SK-N-MC (cell line): ENCODE results near the gene VPS33A.

ENCODE experiments used
- DNase-seq: peaks from one replicate; pipeline ENCODE4 v3.0.0-alpha.2; 2011; ENCODE audit warnings: low read depth, low spot score
- H3K27ac ChIP-seq: fragments of 200-600 bp; sonication (generic); 2 replicates; pipeline ENCODE4 v1.5.1; 2016; ENCODE audit warnings: mixed run types
- H3K36me3 ChIP-seq: fragments of 200-600 bp; sonication (generic); 2 replicates; pipeline ENCODE4 v1.6.1; 2017; ENCODE audit warnings: antibody characterized with exemption, low read length, mixed read lengths; ENCODE audit not compliant: insufficient read depth
- H3K4me3 ChIP-seq: fragments of 200-600 bp; sonication (generic); 2 replicates; pipeline ENCODE4 v1.5.1; 2016
- H3K9ac ChIP-seq: fragments of 200-600 bp; sonication (generic); 2 replicates; pipeline ENCODE4 v1.8.0; 2017; ENCODE audit warnings: mixed run types, mixed read lengths; ENCODE audit not compliant: insufficient read length
- H3K9me3 ChIP-seq: fragments of 200-600 bp; sonication (generic); 2 replicates; pipeline ENCODE4 v1.6.1; 2017; ENCODE audit warnings: low read depth, mild to moderate bottlenecking, antibody characterized with exemption, low read length, moderate library complexity, mixed read lengths
- EZH2 ChIP-seq: fragments of 200-600 bp; sonication (generic); IDR thresholded peaks from one replicate; pipeline ENCODE4 v1.6.1; 2017; ENCODE audit warnings: antibody characterized with exemption
- FOXP2 ChIP-seq: optimal IDR thresholded peaks from 2 replicates; pipeline ENCODE3; 2011; ENCODE audit warnings: mild to moderate bottlenecking, moderate library complexity; ENCODE audit not compliant: insufficient read depth; ENCODE audit errors: extremely low read length, control extremely low read depth
- POLR2AphosphoS5 ChIP-seq: IDR thresholded peaks from 2 replicates; pipeline ENCODE4 v1.6.1; 2012; ENCODE audit warnings: mild to moderate bottlenecking, low read depth, low read length, borderline replicate concordance

The VPS33A gene

GRCh38 chr12:122216445-122216844 lies 49.8 kb downstream of the VPS33A start:
- TF ChIP-seq FOXP2 (no peak), EZH2 (no peak), POLR2AphosphoS5 (no peak)
- no peak overlapping the region for H3K9ac ChIP-seq
- no peak for DNase-seq
- no peak overlapping the region for H3K27ac ChIP-seq
- peaks cover 77% of the 10 kb centered on the region for H3K36me3 ChIP-seq
- H3K4me3 ChIP-seq: no peak overlapping the region
- no peaks in the 10 kb centered on the region for H3K9me3 ChIP-seq

GRCh38 chr12:122215771-122216170 lies 50.5 kb downstream of the VPS33A start:
- H3K9me3 ChIP-seq: no peaks in the 10 kb centered on the region
- H3K9ac ChIP-seq: no peak overlapping the region
- no peak overlapping the region for H3K4me3 ChIP-seq
- DNase-seq: no peak
- no peak for TF ChIP-seq POLR2AphosphoS5
- H3K27ac ChIP-seq: no peak overlapping the region
- peaks cover 75% of the 10 kb centered on the region for H3K36me3 ChIP-seq

- no peak overlapping the region for H3K27ac ChIP-seq
- TF ChIP-seq POLR2AphosphoS5 (no peak), EZH2 (no peak), FOXP2 (no peak)
- no peak for DNase-seq
- no peak overlapping the region for H3K9ac ChIP-seq
- H3K9me3 ChIP-seq: no peaks in the 10 kb centered on the region
- peaks cover 51% of the 10 kb centered on the region for H3K36me3 ChIP-seq
- H3K4me3 ChIP-seq: no peak overlapping the region
These were observed 58.0 kb downstream of the VPS33A start for GRCh38 chr12:122208073-122208820.

GRCh38 chr12:122207391-122207790 lies 58.9 kb downstream of the VPS33A start:
- Histone ChIP-seq H3K36me3 (peaks cover 43% of the 10 kb centered on the region), H3K9me3 (no peaks in the 10 kb centered on the region), H3K9ac (no peak overlapping the region), H3K27ac (no peak overlapping the region), H3K4me3 (no peak overlapping the region)
- TF ChIP-seq POLR2AphosphoS5 (no peak), FOXP2 (no peak), EZH2 (no peak)
- DNase-seq: no peak

- DNase-seq: no peak
- H3K36me3 ChIP-seq: peaks cover 38% of the 10 kb centered on the region
- H3K9me3 ChIP-seq: no peaks in the 10 kb centered on the region
- no peak for TF ChIP-seq EZH2
- H3K27ac ChIP-seq: no peak overlapping the region
- H3K9ac ChIP-seq: no peak overlapping the region
- H3K4me3 ChIP-seq: no peak overlapping the region
These were observed 59.3 kb downstream of the VPS33A start for GRCh38 chr12:122206976-122207375.

- Histone ChIP-seq H3K9me3 (no peaks in the 10 kb centered on the region), H3K4me3 (no peak overlapping the region), H3K9ac (no peak overlapping the region), H3K27ac (no peak overlapping the region), H3K36me3 (peaks cover 33% of the 10 kb centered on the region; the same call in 1 of the 2 replicates)
- TF ChIP-seq EZH2 (no peak), POLR2AphosphoS5 (peak; percentile 4; the same call in 1 of the 2 replicates)
- DNase-seq: no peak
These were observed 60.0 kb downstream of the VPS33A start for GRCh38 chr12:122206111-122206881.

GRCh38 chr12:122205053-122205925 lies 61.0 kb downstream of the VPS33A start:
- 0 out of 2 replicates have a peak, but pooled peaks have one; percentile 3 for TF ChIP-seq POLR2AphosphoS5
- TF ChIP-seq FOXP2: no peak
- Histone ChIP-seq H3K36me3 (peaks cover 29% of the 10 kb centered on the region; the same call in 1 of the 2 replicates), H3K4me3 (no peak overlapping the region), H3K27ac (no peak overlapping the region), H3K9me3 (no peaks in the 10 kb centered on the region), H3K9ac (no peak overlapping the region)
- DNase-seq: no peak

GRCh38 chr12:122204167-122205052 lies 61.9 kb downstream of the VPS33A start:
- H3K36me3 ChIP-seq: peaks cover 21% of the 10 kb centered on the region; the same call in 1 of the 2 replicates
- peak overlapping the region; percentile 82 for H3K4me3 ChIP-seq
- DNase-seq: no peak
- H3K9me3 ChIP-seq: no peaks in the 10 kb centered on the region
- H3K9ac ChIP-seq: no peak overlapping the region
- no peak for TF ChIP-seq FOXP2
- TF ChIP-seq EZH2: no peak
- TF ChIP-seq POLR2AphosphoS5: no peak
- H3K27ac ChIP-seq: no peak overlapping the region
